HepG2 (cell line): ENCODE data around the gene ANK3.

Experiments used
- CEBPB ChIP-seq: IDR thresholded peaks from 2 replicates; pipeline ENCODE4 v1.6.1; 2011; ENCODE audit warnings: low read depth, low read length, improper control_type of control experiment, borderline replicate concordance
- CREM ChIP-seq, 2 experiments: sonication (generic) in 1 of 2; formaldehyde crosslinking in 1 of 2; IDR thresholded peaks; 2 replicates each; pipeline versions ENCODE4 v1.4.0 to v1.6.1; 2016 to 2020; ENCODE audit warnings: antibody characterized with exemption in 1 of 2, mild to moderate bottlenecking in 1 of 2, missing genetic modification reagents in 1 of 2
- GATAD2A ChIP-seq: IDR thresholded peaks from 2 replicates; pipeline ENCODE4 v1.6.1; 2016
- MTF2 ChIP-seq: sonication (generic); formaldehyde crosslinking; IDR thresholded peaks from 2 replicates; pipeline ENCODE4 v1.5.0; 2020; ENCODE audit warnings: missing genetic modification reagents, borderline replicate concordance
- POLR2A ChIP-seq, 2 experiments: IDR thresholded peaks; 2 replicates each; pipeline ENCODE4 v1.6.1; 2011; ENCODE audit warnings: low read depth in 2 of 2, low read length in 2 of 2, mild to moderate bottlenecking in 1 of 2, moderate library complexity in 1 of 2; ENCODE audit not compliant: insufficient read depth in 1 of 2
- SMAD3 ChIP-seq: sonication (generic); formaldehyde crosslinking; IDR thresholded peaks from 2 replicates; pipeline ENCODE4 v1.4.0; 2020; ENCODE audit warnings: missing genetic modification reagents
- SRSF9 ChIP-seq: fragments of 200-400 bp; formaldehyde crosslinking; IDR thresholded peaks from 2 replicates; pipeline ENCODE4 v1.6.1; 2018; ENCODE audit warnings: borderline replicate concordance, mild to moderate bottlenecking, low read depth, low read length; ENCODE audit not compliant: insufficient read depth, poor library complexity, severe bottlenecking
- TOE1 ChIP-seq: sonication (generic); formaldehyde crosslinking; IDR thresholded peaks from 2 replicates; pipeline ENCODE4 v1.4.0; 2020; ENCODE audit warnings: mild to moderate bottlenecking, missing genetic modification reagents
- ZNF562 ChIP-seq: sonication (generic); formaldehyde crosslinking; IDR thresholded peaks from 2 replicates; pipeline ENCODE4 v1.8.0; 2022; ENCODE audit warnings: missing genetic modification reagents, borderline replicate concordance
- TF ChIP-seq, protein P1 (sequence below): sonication (generic); formaldehyde crosslinking; IDR thresholded peaks from 2 replicates; pipeline ENCODE4 v1.5.0; 2020; ENCODE audit warnings: mild to moderate bottlenecking, missing genetic modification reagents, moderate library complexity
- TF ChIP-seq, protein P2 (sequence below): fragments of 450-650 bp; IDR thresholded peaks from 2 replicates; pipeline ENCODE4 v1.6.1; 2016
- TF ChIP-seq, protein P3 (sequence below): sonication (generic); formaldehyde crosslinking; conservative IDR thresholded peaks from 2 replicates; pipeline ENCODE4 v1.4.0; 2020; ENCODE audit warnings: missing genetic modification reagents
- TF ChIP-seq, protein P4 (sequence below): sonication (generic); formaldehyde crosslinking; IDR thresholded peaks from 2 replicates; pipeline ENCODE4 v1.4.0; 2020; ENCODE audit warnings: missing genetic modification reagents
- TF ChIP-seq, protein P5 (sequence below): sonication (generic); formaldehyde crosslinking; IDR thresholded peaks from 2 replicates; pipeline ENCODE4 v1.4.0; 2020; ENCODE audit warnings: missing genetic modification reagents, mild to moderate bottlenecking, borderline replicate concordance

DNA sequence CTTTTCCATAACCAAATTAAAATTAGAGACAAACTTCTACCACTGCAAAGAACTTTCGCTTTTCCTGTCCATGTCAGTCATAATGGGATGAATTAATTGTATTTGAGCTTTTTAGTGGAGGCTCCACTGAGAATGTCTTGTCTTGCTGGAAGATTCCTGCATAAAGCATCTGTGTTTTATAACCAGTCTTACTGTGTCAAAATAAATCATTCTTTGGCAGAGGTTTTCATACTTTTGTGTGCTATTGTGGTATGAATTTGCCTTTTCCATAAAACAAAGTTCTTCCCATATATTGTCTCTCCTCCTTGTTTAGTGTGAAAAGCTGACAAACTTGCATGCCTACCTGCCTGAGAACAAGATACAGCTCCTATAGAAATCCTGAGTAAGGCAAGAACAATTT is 358.5 kb downstream of the ANK3 start:
- TF ChIP-seq MTF2 (no peak), CREM (IDR thresholded peaks at IDR 0.05) (no peak), CREM (CRISPR knock-in tag; IDR thresholded peaks at IDR 0.05) (no peak), SMAD3 (CRISPR knock-in tag) (no peak), CEBPB (no peak), GATAD2A (CRISPR knock-in tag) (no peak), ZNF562 (CRISPR knock-in tag) (no peak), POLR2A (IDR thresholded peaks at IDR 0.05; ENCODE audit: insufficient read depth in 1 of 2, low read depth in 2 of 2, low read length in 2 of 2) (no peak), TOE1 (CRISPR knock-in tag) (no peak), SRSF9 (no peak)
- TF ChIP-seq, protein P1, sequence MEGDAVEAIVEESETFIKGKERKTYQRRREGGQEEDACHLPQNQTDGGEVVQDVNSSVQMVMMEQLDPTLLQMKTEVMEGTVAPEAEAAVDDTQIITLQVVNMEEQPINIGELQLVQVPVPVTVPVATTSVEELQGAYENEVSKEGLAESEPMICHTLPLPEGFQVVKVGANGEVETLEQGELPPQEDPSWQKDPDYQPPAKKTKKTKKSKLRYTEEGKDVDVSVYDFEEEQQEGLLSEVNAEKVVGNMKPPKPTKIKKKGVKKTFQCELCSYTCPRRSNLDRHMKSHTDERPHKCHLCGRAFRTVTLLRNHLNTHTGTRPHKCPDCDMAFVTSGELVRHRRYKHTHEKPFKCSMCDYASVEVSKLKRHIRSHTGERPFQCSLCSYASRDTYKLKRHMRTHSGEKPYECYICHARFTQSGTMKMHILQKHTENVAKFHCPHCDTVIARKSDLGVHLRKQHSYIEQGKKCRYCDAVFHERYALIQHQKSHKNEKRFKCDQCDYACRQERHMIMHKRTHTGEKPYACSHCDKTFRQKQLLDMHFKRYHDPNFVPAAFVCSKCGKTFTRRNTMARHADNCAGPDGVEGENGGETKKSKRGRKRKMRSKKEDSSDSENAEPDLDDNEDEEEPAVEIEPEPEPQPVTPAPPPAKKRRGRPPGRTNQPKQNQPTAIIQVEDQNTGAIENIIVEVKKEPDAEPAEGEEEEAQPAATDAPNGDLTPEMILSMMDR (CRISPR knock-in tag): no peak
- TF ChIP-seq, protein P2, sequence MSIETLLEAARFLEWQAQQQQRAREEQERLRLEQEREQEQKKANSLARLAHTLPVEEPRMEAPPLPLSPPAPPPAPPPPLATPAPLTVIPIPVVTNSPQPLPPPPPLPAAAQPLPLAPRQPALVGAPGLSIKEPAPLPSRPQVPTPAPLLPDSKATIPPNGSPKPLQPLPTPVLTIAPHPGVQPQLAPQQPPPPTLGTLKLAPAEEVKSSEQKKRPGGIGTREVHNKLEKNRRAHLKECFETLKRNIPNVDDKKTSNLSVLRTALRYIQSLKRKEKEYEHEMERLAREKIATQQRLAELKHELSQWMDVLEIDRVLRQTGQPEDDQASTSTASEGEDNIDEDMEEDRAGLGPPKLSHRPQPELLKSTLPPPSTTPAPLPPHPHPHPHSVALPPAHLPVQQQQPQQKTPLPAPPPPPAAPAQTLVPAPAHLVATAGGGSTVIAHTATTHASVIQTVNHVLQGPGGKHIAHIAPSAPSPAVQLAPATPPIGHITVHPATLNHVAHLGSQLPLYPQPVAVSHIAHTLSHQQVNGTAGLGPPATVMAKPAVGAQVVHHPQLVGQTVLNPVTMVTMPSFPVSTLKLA: no peak
- TF ChIP-seq, protein P3, sequence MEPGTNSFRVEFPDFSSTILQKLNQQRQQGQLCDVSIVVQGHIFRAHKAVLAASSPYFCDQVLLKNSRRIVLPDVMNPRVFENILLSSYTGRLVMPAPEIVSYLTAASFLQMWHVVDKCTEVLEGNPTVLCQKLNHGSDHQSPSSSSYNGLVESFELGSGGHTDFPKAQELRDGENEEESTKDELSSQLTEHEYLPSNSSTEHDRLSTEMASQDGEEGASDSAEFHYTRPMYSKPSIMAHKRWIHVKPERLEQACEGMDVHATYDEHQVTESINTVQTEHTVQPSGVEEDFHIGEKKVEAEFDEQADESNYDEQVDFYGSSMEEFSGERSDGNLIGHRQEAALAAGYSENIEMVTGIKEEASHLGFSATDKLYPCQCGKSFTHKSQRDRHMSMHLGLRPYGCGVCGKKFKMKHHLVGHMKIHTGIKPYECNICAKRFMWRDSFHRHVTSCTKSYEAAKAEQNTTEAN: no peak
- TF ChIP-seq, protein P4, sequence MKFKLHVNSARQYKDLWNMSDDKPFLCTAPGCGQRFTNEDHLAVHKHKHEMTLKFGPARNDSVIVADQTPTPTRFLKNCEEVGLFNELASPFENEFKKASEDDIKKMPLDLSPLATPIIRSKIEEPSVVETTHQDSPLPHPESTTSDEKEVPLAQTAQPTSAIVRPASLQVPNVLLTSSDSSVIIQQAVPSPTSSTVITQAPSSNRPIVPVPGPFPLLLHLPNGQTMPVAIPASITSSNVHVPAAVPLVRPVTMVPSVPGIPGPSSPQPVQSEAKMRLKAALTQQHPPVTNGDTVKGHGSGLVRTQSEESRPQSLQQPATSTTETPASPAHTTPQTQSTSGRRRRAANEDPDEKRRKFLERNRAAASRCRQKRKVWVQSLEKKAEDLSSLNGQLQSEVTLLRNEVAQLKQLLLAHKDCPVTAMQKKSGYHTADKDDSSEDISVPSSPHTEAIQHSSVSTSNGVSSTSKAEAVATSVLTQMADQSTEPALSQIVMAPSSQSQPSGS (CRISPR knock-in tag): no peak
- TF ChIP-seq, protein P5, sequence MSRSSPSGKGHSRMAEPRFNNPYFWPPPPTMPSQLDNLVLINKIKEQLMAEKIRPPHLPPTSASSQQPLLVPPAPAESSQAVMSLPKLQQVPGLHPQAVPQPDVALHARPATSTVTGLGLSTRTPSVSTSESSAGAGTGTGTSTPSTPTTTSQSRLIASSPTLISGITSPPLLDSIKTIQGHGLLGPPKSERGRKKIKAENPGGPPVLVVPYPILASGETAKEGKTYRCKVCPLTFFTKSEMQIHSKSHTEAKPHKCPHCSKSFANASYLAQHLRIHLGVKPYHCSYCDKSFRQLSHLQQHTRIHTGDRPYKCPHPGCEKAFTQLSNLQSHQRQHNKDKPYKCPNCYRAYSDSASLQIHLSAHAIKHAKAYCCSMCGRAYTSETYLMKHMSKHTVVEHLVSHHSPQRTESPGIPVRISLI (CRISPR knock-in tag): no peak
